Measurements from ENCODE around the gene SELENOF. TPM values are rescaled to one million over a fixed set of nuclear protein-coding genes. Genes with fewer than 3 reads are reported as not detected.
"Not testable (repeated sequence)": the region's sequence is repeated elsewhere in the genome, so short reads cannot be mapped to it uniquely, and the experiment has no call there.

SELENOF gene
- total RNA-seq, 1 donor: 182 TPM

- H3K27ac ChIP-seq (ENCODE audit: low read depth, low read length): no peak overlapping the region
- peaks cover 3% of the 10 kb centered on the region for H4K20me1 ChIP-seq (ENCODE audit: insufficient read depth, low read length)
- H3K36me3 ChIP-seq (ENCODE audit: insufficient read depth, low read length): no peaks in the 10 kb centered on the region
- no peaks in the 10 kb centered on the region for H3K27me3 ChIP-seq (ENCODE audit: insufficient read depth, low read length)
- H3K9me3 ChIP-seq (ENCODE audit: low read depth, low read length): no peaks in the 10 kb centered on the region
- no peak for TF ChIP-seq CTCF (IDR thresholded peaks at IDR 0.05; ENCODE audit: extremely low read depth, low read depth, low read length)
- H3K79me2 ChIP-seq (ENCODE audit: insufficient read depth, low read length): peaks cover 27% of the 10 kb centered on the region
- no peaks in the 10 kb centered on the region for H3K4me1 ChIP-seq (ENCODE audit: insufficient read depth, low read length)
- no peak overlapping the region for H3K4me2 ChIP-seq (ENCODE audit: insufficient read depth, low read length)
- H3K4me3 ChIP-seq (ENCODE audit: insufficient read depth, low read length): no peak overlapping the region
- DNase-seq (ENCODE audit: insufficient read length, low spot score, missing footprints): no peak
- no peak overlapping the region for H2AFZ ChIP-seq (ENCODE audit: low read length)
Observed at GRCh38 chr1:86868477-86868876, 45.4 kb downstream of the SELENOF start.

DNA sequence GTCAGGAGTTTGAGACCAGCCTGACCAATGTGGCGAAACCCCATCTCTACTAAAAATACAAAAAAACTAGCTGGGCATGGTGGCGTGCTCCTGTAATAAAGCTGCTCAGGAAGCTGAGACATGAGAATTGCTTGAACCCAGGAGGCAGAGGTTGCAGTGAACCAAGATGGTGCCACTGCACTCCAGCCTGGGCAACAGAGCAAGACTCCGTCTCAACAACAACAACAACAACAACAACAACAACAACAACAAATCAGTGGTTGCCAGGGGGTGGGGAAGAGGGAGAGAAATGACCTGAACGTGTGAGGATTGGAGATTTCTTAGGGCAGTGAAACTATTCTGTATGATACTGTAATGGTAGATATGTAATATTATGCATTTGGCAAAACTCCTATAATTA, 46.6 kb downstream of the SELENOF start:
- not testable (repeated sequence) for H3K4me2 ChIP-seq (ENCODE audit: insufficient read depth, low read length); H3K9me3 ChIP-seq (ENCODE audit: low read depth, low read length); H3K4me3 ChIP-seq (ENCODE audit: insufficient read depth, low read length); H3K27ac ChIP-seq (ENCODE audit: low read depth, low read length); H3K27me3 ChIP-seq (ENCODE audit: insufficient read depth, low read length); H3K4me1 ChIP-seq (ENCODE audit: insufficient read depth, low read length); H4K20me1 ChIP-seq (ENCODE audit: insufficient read depth, low read length); H3K36me3 ChIP-seq (ENCODE audit: insufficient read depth, low read length); H2AFZ ChIP-seq (ENCODE audit: low read length); DNase-seq (ENCODE audit: insufficient read length, low spot score, missing footprints)
- peaks cover 29% of the 10 kb centered on the region for H3K79me2 ChIP-seq (ENCODE audit: insufficient read depth, low read length)

DNA sequence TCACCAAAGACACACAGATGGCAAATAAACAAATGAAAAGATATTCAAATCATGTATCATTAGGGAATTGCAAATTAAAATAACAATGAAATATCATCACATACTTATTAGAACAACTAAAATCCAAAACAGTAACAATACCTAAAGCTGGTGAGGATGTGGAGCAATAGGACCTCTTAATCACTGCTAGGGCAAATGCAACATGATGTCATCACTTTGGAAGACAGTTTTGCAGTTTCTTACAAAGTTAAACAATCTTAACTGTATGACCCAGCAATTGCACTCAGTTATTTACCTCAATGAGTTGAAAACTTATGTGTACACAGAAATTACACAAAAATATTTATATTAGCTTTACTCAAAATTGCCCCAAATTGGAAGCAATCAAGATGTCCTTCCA, 47.3 kb downstream of the SELENOF start:
- Histone ChIP-seq H3K9me3 (ENCODE audit: low read depth, low read length) (no peaks in the 10 kb centered on the region), H3K4me2 (ENCODE audit: insufficient read depth, low read length) (no peak overlapping the region), H3K79me2 (ENCODE audit: insufficient read depth, low read length) (peaks cover 29% of the 10 kb centered on the region), H4K20me1 (ENCODE audit: insufficient read depth, low read length) (peaks cover 3% of the 10 kb centered on the region), H2AFZ (ENCODE audit: low read length) (no peak overlapping the region), H3K36me3 (ENCODE audit: insufficient read depth, low read length) (no peaks in the 10 kb centered on the region), H3K27me3 (ENCODE audit: insufficient read depth, low read length) (no peaks in the 10 kb centered on the region), H3K4me1 (ENCODE audit: insufficient read depth, low read length) (no peaks in the 10 kb centered on the region), H3K27ac (ENCODE audit: low read depth, low read length) (no peak overlapping the region), H3K4me3 (ENCODE audit: insufficient read depth, low read length) (no peak overlapping the region)
- TF ChIP-seq CTCF (IDR thresholded peaks at IDR 0.05; ENCODE audit: extremely low read depth, low read depth, low read length): no peak
- no peak for DNase-seq (ENCODE audit: insufficient read length, low spot score, missing footprints)

DNA sequence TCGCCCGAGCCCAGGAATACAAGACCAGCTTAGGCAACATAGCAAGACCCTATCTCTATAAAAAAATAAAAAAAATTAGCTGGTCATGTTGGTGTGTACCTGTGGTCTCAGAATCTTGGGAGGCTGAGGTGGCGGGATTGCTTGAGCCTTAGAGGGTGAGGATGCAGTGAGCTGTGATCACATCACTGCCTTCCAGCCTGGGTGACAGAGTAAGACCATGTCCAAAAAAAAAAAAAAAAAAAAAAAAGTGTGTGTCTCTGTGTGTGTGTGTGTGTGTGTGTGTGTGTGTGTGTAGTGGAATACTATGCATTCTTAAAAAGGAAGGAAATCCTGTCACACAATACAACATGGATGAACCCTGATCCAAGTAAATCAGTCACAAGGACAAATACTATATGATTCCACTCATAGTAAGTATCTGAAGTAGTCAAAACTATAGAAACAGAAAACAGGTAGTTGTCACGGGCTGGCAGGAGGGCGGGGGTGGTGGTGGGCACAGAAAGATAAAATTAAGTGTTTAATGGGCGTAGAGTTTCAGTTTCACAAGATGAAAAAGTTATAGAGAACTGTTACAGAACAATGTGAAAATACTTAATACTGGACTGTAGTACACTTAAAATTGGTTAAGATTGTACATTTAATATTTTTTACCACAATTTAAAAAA, 47.8 kb downstream of the SELENOF start:
- H2AFZ ChIP-seq (ENCODE audit: low read length): no peak overlapping the region
- H4K20me1 ChIP-seq (ENCODE audit: insufficient read depth, low read length): peaks cover 3% of the 10 kb centered on the region
- no peaks in the 10 kb centered on the region for H3K9me3 ChIP-seq (ENCODE audit: low read depth, low read length)
- no peak for DNase-seq (ENCODE audit: insufficient read length, low spot score, missing footprints)
- H3K79me2 ChIP-seq (ENCODE audit: insufficient read depth, low read length): peaks cover 29% of the 10 kb centered on the region
- H3K27me3 ChIP-seq (ENCODE audit: insufficient read depth, low read length): no peaks in the 10 kb centered on the region
- H3K27ac ChIP-seq (ENCODE audit: low read depth, low read length): no peak overlapping the region
- H3K36me3 ChIP-seq (ENCODE audit: insufficient read depth, low read length): no peaks in the 10 kb centered on the region
- H3K4me3 ChIP-seq (ENCODE audit: insufficient read depth, low read length): no peak overlapping the region
- no peaks in the 10 kb centered on the region for H3K4me1 ChIP-seq (ENCODE audit: insufficient read depth, low read length)
- no peak overlapping the region for H3K4me2 ChIP-seq (ENCODE audit: insufficient read depth, low read length)
- TF ChIP-seq CTCF (IDR thresholded peaks at IDR 0.05; ENCODE audit: extremely low read depth, low read depth, low read length): no peak

Data from osteoblast (primary cell).